Heart left ventricle (tissue), 13 donors: ENCODE data around the gene L3HYPDH.

Experiments used
- CTCF ChIP-seq, 12 donors: fragments of 200-600 bp; sonication (generic) in 4 of 12; IDR thresholded peaks; one replicate each; pipeline versions ENCODE4 v1.5.0 to v1.8.0; 2018 to 2022; ENCODE audit warnings: antibody characterized with exemption in 12 of 12, mild to moderate bottlenecking in 5 of 12
- POLR2A ChIP-seq, 2 donors: fragments of 450-650 bp; IDR thresholded peaks; one replicate each; pipeline ENCODE4 v1.6.1; 2017; ENCODE audit warnings: antibody characterized with exemption in 2 of 2, mild to moderate bottlenecking in 2 of 2, moderate library complexity in 2 of 2
- donor health status: ischemic (EF 13 %, LVEDD 7.1; RV severe dilation, severe dysfunction).
- donor health status: DM: no; HTN: yes; CAD: no.
- donor health status: DM: no; HTN: no; CAD: no.
- donor health status: ischemic (EF 25% LVEDD 6.9; RV normal size, moderate dysfunction).
- donor health status: ischemic (EF 25% LVEDD 5.7; RV mildly dilated, moderate dysfunction).
- donor health status: ischemic (EF 35%, LVEDD 5.7; RV mildly dilated, moderate dysfunction).
- donor health status: nonischemic (EF 11% LVEDD 7.7; RV severe dilation, severe dysfunction).
- donor health status: DM: yes; HTN: yes; CAD: no.
- donor health status: PGD.
- donor health status: ischemic (EF 29% LVEDD 5.4; RV normal size, mild dysfunction).
- donor health status: nonischemic (EF 23%, LVEDD 6.1; RV moderate dilation, normal function).

- TF ChIP-seq CTCF (IDR thresholded peaks at IDR 0.05) = no peak
- TF ChIP-seq POLR2A (IDR thresholded peaks at IDR 0.05) = no peak
These were observed 845 bp downstream of the L3HYPDH start for GRCh38 chr14:59483363-59483762.
